GM23338 (cell line): Measurements from ENCODE around the gene C16orf87. TPM values are rescaled to one million over a fixed set of nuclear protein-coding genes. Genes with fewer than 3 reads are reported as not detected.

Experiments
- ATAC-seq: fragments of 200-7000 bp; cut with Tn5 transposase; 3 replicates; pipeline ENCODE4 v1.9.1; 2020
- DNase-seq: peaks from one replicate; pipeline ENCODE4 v3.0.0-alpha.2; 2015; ENCODE audit warnings: low spot score
- H2AFZ ChIP-seq: fragments of 200-600 bp; sonication (generic); 2 replicates; pipeline ENCODE4 v1.8.0; 2016; ENCODE audit warnings: antibody characterized with exemption, mild to moderate bottlenecking, moderate library complexity
- H3F3A ChIP-seq: fragments of 200-600 bp; sonication (generic); replicated peaks from 2 replicates; pipeline ENCODE4 v1.8.0; 2017; ENCODE audit warnings: antibody characterized with exemption, mixed run types, low read depth
- H3K27ac ChIP-seq: fragments of 200-600 bp; sonication (generic); 2 replicates; pipeline ENCODE4 v1.6.1; 2016; ENCODE audit warnings: low read depth
- H3K27me3 ChIP-seq: fragments of 200-600 bp; sonication (generic); 2 replicates; pipeline ENCODE4 v1.8.0; 2016; ENCODE audit warnings: mild to moderate bottlenecking, mixed run types, moderate library complexity; ENCODE audit not compliant: insufficient read depth
- H3K36me3 ChIP-seq: fragments of 200-600 bp; sonication (generic); 2 replicates; pipeline ENCODE4 v1.8.0; 2016; ENCODE audit warnings: mild to moderate bottlenecking; ENCODE audit not compliant: insufficient read depth
- H3K4me1 ChIP-seq: fragments of 200-600 bp; sonication (generic); 2 replicates; pipeline ENCODE4 v1.8.0; 2016; ENCODE audit warnings: mild to moderate bottlenecking, moderate library complexity; ENCODE audit not compliant: insufficient read depth
- H3K4me2 ChIP-seq: fragments of 200-600 bp; sonication (generic); 2 replicates; pipeline ENCODE4 v1.7.1; 2017; ENCODE audit warnings: mixed run types
- H3K4me3 ChIP-seq: fragments of 200-600 bp; sonication (generic); 2 replicates; pipeline ENCODE4 v1.6.1; 2016; ENCODE audit warnings: mixed run types
- H3K79me2 ChIP-seq: fragments of 200-600 bp; sonication (generic); replicated peaks from 2 replicates; pipeline ENCODE4 v1.8.0; 2017; ENCODE audit warnings: mild to moderate bottlenecking; ENCODE audit not compliant: insufficient read depth
- H3K9me2 ChIP-seq: fragments of 200-600 bp; sonication (generic); 2 replicates; pipeline ENCODE4 v1.8.0; 2017; ENCODE audit not compliant: insufficient read depth
- H4K20me1 ChIP-seq: fragments of 200-600 bp; sonication (generic); replicated peaks from 2 replicates; pipeline ENCODE4 v1.8.0; 2017; ENCODE audit warnings: mild to moderate bottlenecking; ENCODE audit not compliant: insufficient read depth
- H3K27ac Mint-ChIP-seq: 2 replicates; pipeline ENCODE4 v1.8.0; 2020; ENCODE audit warnings: inconsistent platforms, mild to moderate bottlenecking, moderate library complexity, mixed read lengths
- H3K27me3 Mint-ChIP-seq: 3 replicates; pipeline ENCODE4 v1.8.0; 2022; ENCODE audit warnings: low read depth, mild to moderate bottlenecking, moderate library complexity, mixed read lengths, inconsistent platforms; ENCODE audit not compliant: insufficient read depth, poor library complexity
- H3K36me3 Mint-ChIP-seq: 3 replicates; pipeline ENCODE4 v1.8.0; 2021; ENCODE audit warnings: low read depth, mild to moderate bottlenecking, inconsistent platforms, moderate library complexity, mixed read lengths
- H3K4me1 Mint-ChIP-seq: 3 replicates; pipeline ENCODE4 v1.8.0; 2020; ENCODE audit warnings: mild to moderate bottlenecking, inconsistent platforms, mixed read lengths
- H3K4me3 Mint-ChIP-seq: 3 replicates; pipeline ENCODE4 v1.8.0; 2021; ENCODE audit warnings: moderate library complexity, mild to moderate bottlenecking, inconsistent platforms, mixed read lengths
- H3K9me3 Mint-ChIP-seq: 3 replicates; pipeline ENCODE4 v1.8.0; 2020; ENCODE audit warnings: moderate library complexity, mild to moderate bottlenecking, inconsistent platforms, mixed read lengths
- CTCF ChIP-seq, 2 experiments: fragments of 200-600 bp in 1 of 2; sonication (generic) in 1 of 2; conservative IDR thresholded peaks; 2 replicates each; pipeline versions ENCODE4 v1.5.1 to v1.6.1; 2016 to 2017; ENCODE audit warnings: antibody characterized with exemption in 2 of 2, low read depth in 2 of 2, mild to moderate bottlenecking in 2 of 2, moderate library complexity in 1 of 2
- ETS1 ChIP-seq: IDR thresholded peaks from 2 replicates; pipeline ENCODE4 v1.6.1; 2016; ENCODE audit warnings: antibody characterized with exemption
- EZH2phosphoT487 ChIP-seq: fragments of 200-600 bp; sonication (generic); IDR thresholded peaks from one replicate; pipeline ENCODE4 v1.8.1; 2018; ENCODE audit warnings: antibody characterized with exemption; ENCODE audit not compliant: unreplicated experiment
- JUNB ChIP-seq: IDR thresholded peaks from one replicate; pipeline ENCODE4 v1.6.1; 2016; ENCODE audit warnings: antibody characterized with exemption; ENCODE audit not compliant: unreplicated experiment
- NANOG ChIP-seq: IDR thresholded peaks from 2 replicates; pipeline ENCODE4 v1.6.1; 2016; ENCODE audit warnings: antibody characterized with exemption, borderline replicate concordance
- POLR2AphosphoS5 ChIP-seq: IDR thresholded peaks from 2 replicates; pipeline ENCODE4 v1.6.1; 2016; ENCODE audit warnings: antibody characterized with exemption, low read depth
- REST ChIP-seq: IDR thresholded peaks from one replicate; pipeline ENCODE4 v1.6.1; 2018; ENCODE audit warnings: antibody characterized with exemption; ENCODE audit not compliant: unreplicated experiment
- STAT1 ChIP-seq: IDR thresholded peaks from one replicate; pipeline ENCODE4 v1.6.1; 2016; ENCODE audit warnings: antibody characterized with exemption; ENCODE audit not compliant: unreplicated experiment
- ZNF331 ChIP-seq: fragments of 250-450 bp; sonication (Bioruptor Pico); IDR thresholded peaks from 2 replicates; pipeline ENCODE4 v1.5.0; 2020; ENCODE audit warnings: low read depth, mild to moderate bottlenecking, moderate library complexity
- polyA plus RNA-seq: library from polyadenylated mRNA; unstranded; fragments of >200 nt; fragmentation: Nextera tagmentation; extraction: Ambion mirVana; gene quantifications from 2 replicates; pipeline ENCODE4 v1.2.1, GENCODE V29; 2016
- total RNA-seq: library from RNA; depleted of rRNA; stranded (reverse); fragments of >200 nt; shearing (Covaris generic); gene quantifications from 2 replicates; pipeline ENCODE4 v1.2.3, GENCODE V29; 2014

Gene C16orf87
- total and polyA plus RNA-seq, 2 experiments from 2014 or later = 23.4 to 46.0 TPM

GRCh38 chr16:46777804-46778203 lies 53.2 kb downstream of the C16orf87 start (continued):
- no peak for TF ChIP-seq REST
- no peak for TF ChIP-seq STAT1
- TF ChIP-seq JUNB = no peak
- no peak for TF ChIP-seq POLR2AphosphoS5

- Mint-ChIP-seq H3K9me3 (peaks cover 7% of the 10 kb centered on the region; the same call in 2 of the 3 replicates), H3K36me3 (peaks cover 4% of the 10 kb centered on the region; the same call in 1 of the 3 replicates), H3K4me1 (no peaks in the 10 kb centered on the region), H3K27me3 (peaks cover 7% of the 10 kb centered on the region), H3K4me3 (no peak overlapping the region), H3K27ac (no peak overlapping the region; the same call in 1 of the 2 replicates)
- H3K36me3 ChIP-seq = no peaks in the 10 kb centered on the region
- no peak overlapping the region for H3K4me2 ChIP-seq
- no peak for ATAC-seq
- H3K4me1 ChIP-seq = no peaks in the 10 kb centered on the region
- no peaks in the 10 kb centered on the region for H3K27me3 ChIP-seq
- H4K20me1 ChIP-seq = no peaks in the 10 kb centered on the region
- H3K79me2 ChIP-seq = no peaks in the 10 kb centered on the region
- no peak for DNase-seq
- no peak overlapping the region for H2AFZ ChIP-seq
- no peak overlapping the region for H3K27ac ChIP-seq
- H3K4me3 ChIP-seq = no peak overlapping the region
- no peaks in the 10 kb centered on the region for H3F3A ChIP-seq
- no peak for TF ChIP-seq NANOG
- no peak for TF ChIP-seq ETS1
- TF ChIP-seq EZH2phosphoT487 = no peak
- no peak for TF ChIP-seq STAT1
- no peak for TF ChIP-seq CTCF (conservative IDR thresholded peaks at IDR 0.05; ENCODE audit: low read depth in 2 of 2)
- TF ChIP-seq ZNF331 (CRISPR knock-in tag) = no peak
- H3K9me2 ChIP-seq = no peaks in the 10 kb centered on the region
Observed at GRCh38 chr16:46775214-46775613, 55.8 kb downstream of the C16orf87 start.
